Activated CD4-positive, alpha-beta memory T cell treated with anti-CD3 and anti-CD28 coated beads, Interleukin-2, amount 10 ng/mL, durations not matched to agents 7 days and 5 days (primary cell): ENCODE data around the gene TFR2. TPM values are rescaled to one million over a fixed set of nuclear protein-coding genes. Genes with fewer than 3 reads are reported as not detected.
"Not testable (repeated sequence)": the region's sequence is repeated elsewhere in the genome, so short reads cannot be mapped to it uniquely, and the experiment has no call there.

ENCODE experiments used
- CTCF ChIA-PET: fragments of 350-600 bp; sonication (Branson Sonifier 250); formaldehyde crosslinking; loops from one replicate; lab custom pipeline; 2021; ENCODE audit warnings: antibody characterized with exemption, inconsistent platforms; lab: Charles Lee
- POLR2A ChIA-PET: fragments of 350-600 bp; sonication (Branson Sonifier 250); formaldehyde crosslinking; loops from one replicate; lab custom pipeline; 2021; ENCODE audit warnings: antibody characterized with exemption; lab: Charles Lee
- DNase-seq: peaks from one replicate; pipeline ENCODE4 v3.0.0-alpha.2; 2020
- H3K27ac Mint-ChIP-seq: one replicate; pipeline ENCODE4 v1.8.0; 2021; ENCODE audit warnings: mild to moderate bottlenecking, mixed read lengths
- H3K27me3 Mint-ChIP-seq: one replicate; pipeline ENCODE4 v1.8.0; 2021; ENCODE audit warnings: mixed read lengths
- H3K36me3 Mint-ChIP-seq: one replicate; pipeline ENCODE4 v1.8.0; 2021; ENCODE audit warnings: low read depth, mixed read lengths
- H3K4me1 Mint-ChIP-seq: one replicate; pipeline ENCODE4 v1.8.0; 2021; ENCODE audit warnings: mixed read lengths
- H3K4me3 Mint-ChIP-seq: one replicate; pipeline ENCODE4 v1.8.0; 2021; ENCODE audit warnings: mild to moderate bottlenecking, mixed read lengths
- H3K9me3 Mint-ChIP-seq: one replicate; pipeline ENCODE4 v1.8.0; 2021; ENCODE audit warnings: mixed read lengths
- total RNA-seq, 2 experiments: library from RNA; stranded (reverse); gene quantifications; one replicate each; pipeline ENCODE4 v1.2.3, GENCODE V29; 2021

TFR2 gene
- total RNA-seq, 2 experiments from 2014 or later, result 8.8 to 9.2 TPM

DNA sequence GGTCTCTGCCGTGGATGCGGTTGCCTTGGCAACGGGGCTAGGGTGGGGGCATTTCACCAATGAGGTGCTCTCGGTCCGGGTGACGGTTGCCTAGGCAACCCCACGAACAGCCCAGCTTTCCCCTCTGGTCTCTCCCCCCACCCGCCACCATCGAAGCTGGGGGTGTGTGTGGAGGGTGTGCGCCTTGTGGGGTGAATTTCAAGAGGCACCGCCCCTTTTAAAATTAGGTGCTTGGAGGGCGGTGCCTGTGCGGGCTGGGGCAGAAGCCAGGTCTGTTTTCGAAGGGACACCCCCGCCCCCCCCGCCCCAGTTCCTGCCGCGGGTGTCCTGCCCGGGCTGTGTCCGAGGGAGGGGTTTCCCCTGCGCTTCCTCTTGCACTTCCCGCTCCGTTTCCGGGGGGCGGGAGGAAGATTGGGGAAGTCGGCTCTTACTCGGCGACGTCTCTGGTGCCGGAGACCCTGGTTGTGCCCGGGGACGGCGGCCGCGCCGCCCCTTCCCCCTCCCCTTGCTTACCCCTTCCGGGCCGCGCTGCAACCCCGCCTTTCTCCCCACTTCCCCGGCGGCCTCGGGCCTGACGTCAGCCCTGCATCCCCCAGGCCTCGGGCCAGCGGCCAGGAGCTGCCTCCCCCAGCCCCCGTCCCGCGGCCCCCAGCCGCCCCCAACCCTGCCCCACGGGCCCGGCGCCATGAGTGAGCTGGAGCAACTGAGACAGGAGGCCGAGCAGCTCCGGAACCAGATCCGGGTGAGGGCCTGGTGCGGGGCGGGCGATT lies 34.4 kb upstream of the TFR2 start:
- Mint-ChIP-seq H3K4me1 (peaks cover 37% of the 10 kb centered on the region), H3K27ac (peak overlapping the region; percentile 93), H3K4me3 (peak overlapping the region; percentile 87), H3K27me3 (peaks cover 7% of the 10 kb centered on the region), H3K9me3 (no peaks in the 10 kb centered on the region), H3K36me3 (peaks cover 43% of the 10 kb centered on the region)
- DNase-seq, result peak; percentile 92
- ChIA-PET CTCF (interaction anchor here (1.3 to 3.9 kb wide), 5 partner anchors 14 to 43 kb away, joined by 4 to 23 read pairs (median 6); partner anchors contain the start of gene POP7), POLR2A (interaction anchor here (0.5 to 4.5 kb wide), 14 partner anchors 15 to 239 kb away, joined by 3 to 38 read pairs (median 5); partner anchors contain the start of genes FBXO24, LRCH4, MOSPD3 and POP7)

DNA sequence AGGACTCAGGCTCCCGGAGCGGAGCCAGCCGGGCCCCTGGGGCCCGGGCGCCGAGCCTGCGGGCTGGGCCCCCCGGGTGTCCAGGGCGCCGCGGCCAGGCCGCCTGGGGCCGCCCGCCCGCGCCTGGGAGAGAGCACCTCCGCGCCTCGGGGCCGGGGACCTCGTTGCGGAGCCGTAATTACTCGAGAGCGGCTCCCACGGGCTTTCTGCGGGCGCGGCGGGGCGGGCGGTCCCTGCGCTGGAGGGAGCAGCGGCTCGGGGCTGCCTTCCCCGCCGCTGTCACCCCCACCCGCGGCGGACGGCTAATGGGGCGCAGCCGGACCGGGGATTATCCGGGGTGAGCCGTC lies 33.7 kb upstream of the TFR2 start:
- ChIA-PET POLR2A (interaction anchor here (0.6 to 4.5 kb wide), 14 partner anchors 16 to 136 kb away, joined by 3 to 38 read pairs (median 4); partner anchors contain the start of genes AGFG2, FBXO24, LRCH4 and MOSPD3), CTCF (interaction anchor here (1.3 to 3.9 kb wide), 5 partner anchors 17 to 63 kb away, joined by 3 to 23 read pairs (median 6); partner anchors contain the start of genes MOSPD3 and POP7)
- H3K36me3 Mint-ChIP-seq, result peaks cover 41% of the 10 kb centered on the region
- DNase-seq, result no peak
- no peaks in the 10 kb centered on the region for H3K9me3 Mint-ChIP-seq
- H3K27ac Mint-ChIP-seq, result peak overlapping the region; percentile 93
- H3K27me3 Mint-ChIP-seq, result peaks cover 7% of the 10 kb centered on the region
- peak overlapping the region; percentile 98 for H3K4me3 Mint-ChIP-seq
- peaks cover 31% of the 10 kb centered on the region for H3K4me1 Mint-ChIP-seq

DNA sequence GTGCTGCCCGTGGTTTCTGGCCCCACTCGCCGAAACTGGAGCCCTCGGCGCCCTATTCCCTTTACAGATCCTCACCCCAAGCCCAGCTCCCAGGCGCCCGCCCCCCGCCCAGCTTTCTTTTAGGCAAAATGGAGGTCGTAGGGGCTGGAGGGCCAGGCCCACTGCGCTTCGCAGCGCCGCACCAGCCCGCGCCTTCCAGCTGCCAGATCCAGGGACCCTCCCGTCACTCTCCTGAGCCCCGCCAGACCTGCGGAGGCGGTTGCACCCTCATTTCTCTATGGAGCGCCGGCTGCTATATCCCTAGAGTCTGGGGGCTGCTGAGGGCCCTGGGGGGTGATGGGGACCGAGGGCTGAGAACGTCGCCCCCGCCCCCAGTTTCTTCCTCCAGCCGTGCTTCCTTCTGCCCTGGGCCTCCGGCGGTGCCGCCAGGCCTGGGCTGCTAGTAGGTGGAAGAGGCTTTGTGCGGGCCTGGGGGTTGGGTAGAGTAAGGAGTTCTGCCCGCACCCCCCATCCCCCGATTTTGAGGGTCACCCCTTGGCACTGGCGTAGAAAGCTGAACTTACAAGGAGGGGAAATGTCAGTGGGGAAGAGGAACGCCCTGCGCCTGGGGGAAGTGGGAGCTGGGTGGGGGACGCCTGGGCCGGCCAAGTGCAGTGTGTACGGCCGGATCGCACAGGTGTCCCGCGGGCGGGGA lies 33.2 kb upstream of the TFR2 start:
- H3K9me3 Mint-ChIP-seq, result no peaks in the 10 kb centered on the region
- H3K27ac Mint-ChIP-seq, result peak overlapping the region; percentile 93
- peaks cover 10% of the 10 kb centered on the region for H3K27me3 Mint-ChIP-seq
- peaks cover 35% of the 10 kb centered on the region for H3K36me3 Mint-ChIP-seq
- peak overlapping the region; percentile 98 for H3K4me3 Mint-ChIP-seq
- peaks cover 25% of the 10 kb centered on the region for H3K4me1 Mint-ChIP-seq
- DNase-seq, result no peak
- POLR2A ChIA-PET, result interaction anchor here (0.6 to 4.5 kb wide), 14 partner anchors 16 to 136 kb away, joined by 3 to 38 read pairs (median 4); partner anchors contain the start of genes AGFG2, FBXO24, LRCH4 and MOSPD3
- CTCF ChIA-PET, result interaction anchor here (1.4 to 3.9 kb wide), 4 partner anchors 18 to 62 kb away, joined by 3 to 23 read pairs (median 6); partner anchors contain the start of gene MOSPD3

DNA sequence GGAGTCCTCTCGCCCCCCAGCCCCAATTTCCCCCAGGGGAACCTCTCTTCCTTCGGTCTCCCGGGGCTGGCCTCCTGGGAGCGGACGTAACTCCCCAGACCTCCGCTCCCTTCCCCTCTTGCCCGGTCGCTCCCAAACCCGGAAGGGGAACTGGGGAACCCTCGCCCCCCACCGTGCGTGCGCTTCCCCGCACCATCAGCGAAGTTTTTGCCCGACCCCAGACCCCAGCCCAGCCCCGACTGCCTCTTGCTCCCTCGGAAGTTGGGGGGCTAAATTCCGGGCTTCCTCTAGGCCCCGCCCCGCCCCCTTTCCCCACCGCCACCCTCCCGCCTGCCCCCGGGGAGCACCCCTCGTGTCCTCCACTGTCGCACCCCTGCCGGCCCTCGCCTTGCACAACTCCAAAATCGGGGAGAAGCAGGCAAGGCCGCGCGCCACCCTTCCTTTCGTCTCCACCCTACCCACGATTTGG lies 32.6 kb upstream of the TFR2 start:
- H3K9me3 Mint-ChIP-seq, result no peaks in the 10 kb centered on the region
- H3K4me1 Mint-ChIP-seq, result peaks cover 21% of the 10 kb centered on the region
- peaks cover 10% of the 10 kb centered on the region for H3K27me3 Mint-ChIP-seq
- POLR2A ChIA-PET, result interaction anchor here (0.9 to 4.5 kb wide), 7 partner anchors 32 to 105 kb away, joined by 3 to 38 read pairs (median 6); partner anchors contain the start of genes FBXO24, LRCH4, MOSPD3 and POP7
- H3K27ac Mint-ChIP-seq, result peak overlapping the region; percentile 93
- H3K4me3 Mint-ChIP-seq, result peak overlapping the region; percentile 98
- H3K36me3 Mint-ChIP-seq, result peaks cover 30% of the 10 kb centered on the region
- DNase-seq, result peak; percentile 44
- CTCF ChIA-PET, result interaction anchor here (1.4 to 2.2 kb wide), 2 partner anchors 41 to 62 kb away, joined by 3 to 7 read pairs; partner anchors contain the start of gene MOSPD3

DNA sequence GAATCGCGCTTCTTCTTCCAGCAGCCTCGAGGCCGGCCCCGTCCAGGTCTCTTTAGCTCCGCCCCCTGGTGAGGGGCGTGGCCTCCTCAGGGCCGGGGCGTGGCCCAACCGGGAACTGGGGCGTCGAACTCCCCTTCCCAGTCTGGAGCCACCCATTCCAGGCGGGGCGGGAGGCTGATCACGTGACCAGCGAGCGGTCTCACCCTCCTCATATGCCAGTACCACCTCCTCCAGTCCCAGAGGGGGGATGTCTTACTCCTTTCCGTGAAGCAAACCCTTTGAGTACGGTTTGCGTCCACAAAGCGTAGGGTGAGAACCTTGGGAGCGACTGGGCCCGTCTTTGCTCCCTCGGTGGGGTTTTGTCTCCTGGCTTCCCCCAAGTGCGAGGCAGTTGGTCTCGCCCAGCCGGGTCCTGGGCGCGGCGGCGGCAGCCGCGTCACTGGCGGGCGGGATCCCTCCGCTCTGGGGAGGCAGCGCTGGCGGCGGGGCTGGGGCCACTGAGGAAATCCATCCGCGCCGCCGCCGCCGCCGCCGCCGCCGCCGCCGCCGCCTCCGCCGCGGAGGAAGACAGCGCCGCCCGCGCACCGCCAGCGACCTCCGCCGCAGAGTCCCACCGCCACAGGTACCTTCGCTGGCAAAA lies 32.1 kb upstream of the TFR2 start, which contains the start of gene GNB2:
GNB2 (plus strand) TSS at position 439 of the 640 bp plus-strand sequence. CDS start 2,526 bp downstream, outside the sequence.
- peak; percentile 99 for DNase-seq
- Mint-ChIP-seq H3K4me1 (peaks cover 21% of the 10 kb centered on the region), H3K4me3 (peak within 1 kb of the TSS; percentile 98), H3K9me3 (no peaks in the 10 kb centered on the region), H3K27me3 (peaks cover 10% of the 10 kb centered on the region), H3K27ac (peak within 1 kb of the TSS; percentile 93), H3K36me3 (peaks cover 29% of the 10 kb centered on the region)
- POLR2A ChIA-PET, result interaction anchor here (0.5 to 4.5 kb wide), 10 partner anchors 10 to 90 kb away, joined by 3 to 38 read pairs (median 5); partner anchors contain the start of genes FBXO24, LRCH4, MOSPD3 and POP7
- CTCF ChIA-PET, result interaction anchor here (0.9 to 1.7 kb wide), 6 partner anchors 32 to 87 kb away, joined by 3 to 13 read pairs (median 6); partner anchors contain the start of genes FBXO24 and POP7

DNA sequence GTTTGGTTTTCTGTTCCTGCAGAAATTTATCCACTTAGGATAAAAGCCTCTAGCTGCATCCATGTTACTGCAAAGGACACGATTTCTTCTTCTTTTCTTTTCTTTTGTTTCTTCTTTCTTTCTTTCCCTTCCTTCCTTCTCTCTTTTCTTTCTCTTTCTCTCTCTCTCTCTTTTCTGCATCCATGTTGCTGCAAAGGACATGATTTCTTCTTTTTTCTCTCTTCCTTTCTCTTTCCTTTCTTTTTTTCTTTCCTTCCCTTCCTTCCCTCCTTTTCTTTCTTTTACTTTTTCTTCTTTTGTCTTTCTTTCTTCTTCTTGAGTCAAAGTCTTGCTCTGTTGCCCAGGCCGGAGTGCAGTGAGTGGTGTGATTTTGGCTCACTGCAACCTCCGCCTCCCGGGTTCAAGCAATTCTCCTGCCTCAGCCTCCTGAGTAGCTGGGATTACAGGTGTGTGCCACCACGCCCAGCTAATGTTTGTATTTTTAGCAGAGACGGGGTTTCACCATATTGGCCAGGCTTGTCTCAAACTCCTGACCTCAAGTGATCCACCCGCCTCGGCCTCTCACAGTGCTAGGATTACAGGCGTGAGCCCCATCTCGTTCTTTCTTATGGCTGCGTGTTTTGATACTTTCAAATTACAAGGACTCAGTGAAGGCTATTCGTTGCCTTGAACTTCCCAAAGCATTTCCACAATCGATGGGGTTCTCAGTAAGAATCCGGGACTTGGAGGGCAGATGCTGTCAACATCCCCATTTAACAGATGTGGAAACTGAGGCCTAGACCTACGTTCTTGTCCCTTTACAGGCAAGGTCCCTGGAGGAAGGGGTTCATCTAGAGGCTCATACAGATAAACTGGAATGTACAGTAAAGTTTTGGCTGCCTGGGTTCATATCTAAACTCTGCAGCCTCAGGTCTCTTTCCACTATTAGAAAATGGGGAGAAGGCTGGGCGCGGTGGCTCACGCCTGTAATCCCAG lies 30.3 kb upstream of the TFR2 start:
- Mint-ChIP-seq H3K9me3 (no peaks in the 10 kb centered on the region), H3K27me3 (peaks cover 18% of the 10 kb centered on the region), H3K4me1 (peaks cover 11% of the 10 kb centered on the region), H3K4me3 (no peak overlapping the region), H3K36me3 (peaks cover 17% of the 10 kb centered on the region), H3K27ac (no peak overlapping the region)
- POLR2A ChIA-PET, result interaction anchor here (0.7 to 4.5 kb wide), 2 partner anchors 59 to 68 kb away, joined by 3 to 38 read pairs; partner anchors contain the start of gene MOSPD3
- no peak for DNase-seq
- CTCF ChIA-PET, result interaction anchor here (1.5 to 3.3 kb wide), 3 partner anchors 34 to 37 kb away, joined by 8 to 13 read pairs (median 9); partner anchors contain the start of gene POP7

DNA sequence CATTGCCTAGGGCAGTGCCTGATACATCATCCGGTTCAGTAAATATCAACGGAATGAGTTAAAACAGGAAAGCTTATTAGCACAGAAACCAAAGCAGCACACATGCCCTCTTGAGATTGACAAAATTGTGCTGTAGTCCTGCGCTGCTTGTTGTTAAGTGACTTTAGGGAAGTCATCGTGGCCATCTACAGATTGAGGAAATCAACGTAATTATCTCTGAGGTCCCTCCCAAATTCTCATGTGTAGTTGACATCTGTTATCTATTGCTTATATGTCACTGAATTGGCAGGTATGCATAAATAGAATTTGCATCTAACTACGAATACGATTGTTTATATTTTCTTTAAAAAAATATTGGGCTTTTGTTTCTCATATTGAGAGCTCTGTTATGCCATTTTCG lies 28.7 kb upstream of the TFR2 start:
- peaks cover 18% of the 10 kb centered on the region for H3K27me3 Mint-ChIP-seq
- peaks cover 10% of the 10 kb centered on the region for H3K36me3 Mint-ChIP-seq
- H3K4me1 Mint-ChIP-seq, result peaks cover 7% of the 10 kb centered on the region
- POLR2A ChIA-PET, result no interaction called here
- CTCF ChIA-PET, result interaction anchor here (3.3 kb wide), 1 partner anchor 35 kb away, joined by 8 read pairs; the partner anchor contains the start of gene POP7
- no peak for DNase-seq
- H3K9me3 Mint-ChIP-seq, result no peaks in the 10 kb centered on the region
- H3K27ac Mint-ChIP-seq, result no peak overlapping the region
- H3K4me3 Mint-ChIP-seq, result no peak overlapping the region

DNA sequence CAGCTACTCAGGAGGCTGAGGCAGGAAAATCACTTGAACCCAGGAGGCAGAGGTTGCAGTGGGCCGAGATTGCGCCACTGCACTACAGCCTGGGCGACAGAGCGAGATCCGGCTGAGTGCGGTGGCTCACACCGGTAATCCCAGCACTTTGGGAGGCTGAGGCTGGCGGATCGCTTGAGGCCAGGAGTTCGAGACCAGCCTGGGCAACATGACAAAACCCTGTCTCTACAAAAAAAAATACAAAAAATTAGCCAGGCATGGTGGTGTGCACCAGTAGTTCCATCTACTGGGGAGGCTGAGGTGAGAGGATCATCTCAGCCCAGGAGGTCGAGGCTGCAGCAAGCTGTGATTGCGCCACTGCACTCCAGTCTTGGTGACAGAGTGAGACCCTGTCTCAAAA lies 27.8 kb upstream of the TFR2 start:
- DNase-seq, H3K4me3 Mint-ChIP-seq, POLR2A ChIA-PET, H3K36me3 Mint-ChIP-seq, H3K27ac Mint-ChIP-seq, H3K4me1 Mint-ChIP-seq, H3K9me3 Mint-ChIP-seq: not testable (repeated sequence)
- CTCF ChIA-PET, result interaction anchor here (0.9 to 3.3 kb wide), 2 partner anchors 35 to 36 kb away, joined by 3 to 8 read pairs; partner anchors contain the start of gene POP7
- H3K27me3 Mint-ChIP-seq, result peaks cover 18% of the 10 kb centered on the region

DNA sequence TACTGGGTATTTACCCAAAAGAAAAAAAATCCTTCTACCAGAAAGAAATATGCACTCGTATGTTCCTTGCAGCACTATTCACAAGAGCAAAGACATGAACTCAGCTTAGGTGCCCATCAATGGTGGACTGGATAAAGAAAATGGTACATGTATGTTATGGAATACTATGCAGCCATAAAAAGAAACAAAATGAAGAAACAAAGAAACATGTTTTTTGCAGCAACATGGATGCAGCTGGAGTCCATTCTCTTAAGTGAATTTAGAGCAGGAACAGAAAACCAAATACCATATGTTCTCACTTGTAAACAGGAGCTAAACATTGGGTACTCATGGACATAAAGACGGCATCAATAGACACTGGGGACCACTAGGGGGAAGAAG lies 26.7 kb upstream of the TFR2 start:
- DNase-seq, result no peak
- Mint-ChIP-seq H3K4me3 (no peak overlapping the region), H3K27ac (no peak overlapping the region), H3K36me3 (no peaks in the 10 kb centered on the region), H3K4me1 (peaks cover 6% of the 10 kb centered on the region), H3K9me3 (no peaks in the 10 kb centered on the region), H3K27me3 (peaks cover 19% of the 10 kb centered on the region)
- ChIA-PET POLR2A (interaction anchor here (1.4 kb wide), 1 partner anchor 24 kb away, joined by 4 read pairs; no protein-coding TSS in a partner anchor), CTCF (interaction anchor here (1.0 to 1.5 kb wide), 2 partner anchors 34 to 126 kb away, joined by 4 read pairs; no protein-coding TSS in a partner anchor)

DNA sequence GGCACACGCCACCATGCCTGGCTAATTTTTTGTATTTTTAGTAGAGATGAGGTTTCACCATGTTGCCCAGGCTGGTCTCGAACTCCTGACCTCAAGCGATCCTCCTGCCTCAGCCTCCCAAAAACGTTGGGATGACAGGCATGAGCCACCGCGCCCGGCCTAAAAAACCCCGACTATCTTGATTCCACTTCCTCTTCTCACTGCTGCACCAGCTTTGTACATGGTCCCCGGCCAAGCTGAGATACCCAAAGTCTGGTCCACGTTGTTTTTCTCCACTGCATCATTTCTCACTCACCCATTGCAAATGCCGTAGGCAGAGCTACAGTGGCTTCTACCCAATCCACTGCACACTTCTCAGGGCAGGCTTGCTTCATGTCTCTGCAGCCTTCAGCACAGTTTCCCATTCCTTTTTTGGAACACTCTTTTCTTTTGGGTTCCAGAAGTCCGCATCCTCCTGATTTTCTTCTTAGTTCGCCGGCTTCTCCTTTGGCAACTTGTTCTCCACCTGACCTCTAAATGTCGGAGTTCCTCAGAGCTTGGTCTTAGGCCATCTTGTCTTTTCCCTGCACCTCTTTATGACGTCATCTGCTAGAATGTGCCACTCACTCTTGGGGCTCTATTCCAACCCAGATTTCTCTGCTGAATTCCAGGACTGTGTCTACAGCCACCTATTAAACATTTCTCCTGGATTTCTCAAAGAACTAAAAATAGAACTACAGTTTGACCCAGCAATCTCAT lies 26.1 kb upstream of the TFR2 start:
- H3K4me1 Mint-ChIP-seq, result peaks cover under 1% of the 10 kb centered on the region
- no peaks in the 10 kb centered on the region for H3K9me3 Mint-ChIP-seq
- peaks cover 20% of the 10 kb centered on the region for H3K27me3 Mint-ChIP-seq
- ChIA-PET POLR2A (interaction anchor here (1.4 kb wide), 1 partner anchor 24 kb away, joined by 4 read pairs; no protein-coding TSS in a partner anchor), CTCF (interaction anchor here (1.0 to 1.5 kb wide), 2 partner anchors 33 to 126 kb away, joined by 4 read pairs; no protein-coding TSS in a partner anchor)
- no peak overlapping the region for H3K4me3 Mint-ChIP-seq
- DNase-seq, result no peak
- no peaks in the 10 kb centered on the region for H3K36me3 Mint-ChIP-seq
- no peak overlapping the region for H3K27ac Mint-ChIP-seq
